Airway epithelial cell (primary cell): ENCODE measurements around the gene NUPR2. TPM values are rescaled to one million over a fixed set of nuclear protein-coding genes. Genes with fewer than 3 reads are reported as not detected.

Experiments used
- total RNA-seq: library from RNA; depleted of rRNA; stranded (reverse); fragments of >200 nt; gene quantifications from 2 replicates; pipeline ENCODE4 v1.2.3, GENCODE V29; 2015

The NUPR2 gene
- total RNA-seq = 5.7 TPM in 1 of 2 replicates, not detected in the other

GRCh38 chr7:56115852-56116538 lies at the start of gene NUPR2:
Gene NUPR2 (minus strand): TSS chr7:56116417. CDS start chr7:56116314, 103 bp downstream.

GRCh38 chr7:56106108-56107073 lies 9.8 kb downstream of the NUPR2 start, which contains the start of gene CHCHD2:
Gene CHCHD2 (minus strand): TSS chr7:56106476. CDS start chr7:56106413, 63 bp downstream.

GRCh38 chr7:56092789-56093531 lies 23.3 kb downstream of the NUPR2 start, which contains the start of gene PHKG1:
Gene PHKG1 (minus strand): TSS chr7:56092952. CDS start chr7:56088941, 4,011 bp downstream.

Other genes starting within 250 kb of the NUPR2 start
- gene ZNF713, start 229.0 kb downstream of the NUPR2 start, total RNA-seq = 0.56 and 1.3 TPM in 2 replicates
- gene MRPS17, start 164.5 kb downstream of the NUPR2 start, total RNA-seq = 11.1 and 16.0 TPM in 2 replicates
- 50.1 and 60.1 TPM in 2 replicates for gene NIPSNAP2, start 151.8 kb downstream of the NUPR2 start, total RNA-seq
- gene PSPH, start 65.0 kb downstream of the NUPR2 start, total RNA-seq = 50.4 and 64.1 TPM in 2 replicates
- gene CCT6A, start 64.7 kb downstream of the NUPR2 start, total RNA-seq = 224 and 240 TPM in 2 replicates
- gene SUMF2, start 52.1 kb downstream of the NUPR2 start, total RNA-seq = 124 and 158 TPM in 2 replicates
- 0.07 TPM in 1 of 2 replicates, not detected in the other for gene PHKG1, start 23.5 kb downstream of the NUPR2 start, total RNA-seq
- gene CHCHD2, start 9.9 kb downstream of the NUPR2 start, total RNA-seq = 599 and 665 TPM in 2 replicates